ENCODE results near the gene NAV2.

The NAV2 gene

DNA sequence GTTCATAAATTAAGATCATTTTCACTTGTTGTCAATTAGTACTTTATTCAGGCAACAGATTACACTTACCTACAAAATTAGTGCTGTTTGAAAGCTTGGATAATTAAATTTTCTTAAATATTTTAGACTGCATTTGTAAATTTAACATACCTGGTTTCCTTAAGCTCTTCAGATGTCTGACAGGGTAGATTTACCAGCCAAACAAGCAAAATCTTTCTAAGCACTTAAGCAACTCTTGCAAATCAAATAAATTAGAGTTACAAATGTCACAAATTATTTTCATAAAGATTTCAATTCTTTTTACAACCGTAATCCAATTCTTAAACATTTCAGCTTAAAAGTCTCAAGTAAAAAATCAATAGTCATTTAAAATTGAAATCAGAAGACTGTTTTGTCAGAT, 317.8 kb downstream of the NAV2 start:
- DNase-seq, result no peak

DNA sequence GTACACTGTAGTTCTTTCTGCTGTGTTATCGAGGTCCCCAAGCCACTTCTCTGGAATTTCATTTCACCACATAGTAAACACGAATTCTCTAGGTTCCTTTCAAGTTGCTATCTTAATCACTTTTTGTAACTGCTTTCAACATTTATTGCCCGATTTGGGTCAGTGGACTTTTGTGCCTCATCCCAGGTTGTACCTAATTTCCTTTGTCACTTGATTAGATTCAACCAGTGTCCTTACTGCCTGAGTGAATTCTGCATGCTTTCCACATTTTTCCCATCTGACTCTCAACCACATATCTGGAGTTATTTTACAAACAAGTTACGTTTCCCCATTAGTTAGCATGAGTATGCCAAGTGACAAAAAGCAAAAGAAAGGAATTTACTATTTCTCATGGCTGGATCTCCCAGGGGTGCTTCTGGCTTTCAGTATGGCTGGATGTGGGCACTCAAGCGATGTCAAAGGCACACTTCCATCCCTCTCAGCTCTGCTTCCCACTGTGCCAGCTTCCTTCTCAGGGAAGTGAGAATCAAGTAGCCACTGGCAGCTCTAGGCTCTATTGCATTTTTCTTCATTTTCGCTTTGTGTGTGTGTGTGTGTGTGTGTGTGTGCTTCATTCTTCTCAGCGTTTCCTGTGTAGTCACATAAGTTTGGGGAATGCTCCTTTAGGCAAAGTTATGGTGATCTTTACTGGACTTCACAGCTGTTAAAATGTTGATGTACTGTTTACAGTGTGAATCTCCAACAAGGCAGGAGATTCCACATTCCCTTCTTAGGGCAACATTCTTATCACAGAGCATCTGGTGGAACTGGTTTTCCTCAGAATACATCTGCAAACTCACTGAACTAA, 318.7 kb downstream of the NAV2 start:
- no peak for DNase-seq

DNA sequence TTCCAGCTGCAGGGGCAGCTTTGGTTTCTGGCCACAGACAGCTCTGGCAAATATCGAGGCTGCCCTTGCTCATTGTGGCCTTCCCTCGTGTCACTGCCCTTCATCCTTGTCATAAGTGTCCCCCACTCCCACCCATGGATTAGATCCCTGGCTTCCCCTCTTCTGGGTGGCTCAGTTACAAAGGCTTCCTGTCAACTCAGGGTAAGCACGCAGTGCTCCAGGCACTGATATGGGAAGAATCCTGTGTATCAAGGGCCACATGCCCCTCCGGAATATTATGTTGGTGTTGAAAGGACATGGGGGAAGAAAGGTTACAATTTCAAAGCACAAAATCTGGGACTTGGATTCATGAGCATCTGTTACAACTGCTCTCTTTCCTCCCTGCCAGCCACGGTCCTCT, 319.5 kb downstream of the NAV2 start:
- DNase-seq, result no peak

DNA sequence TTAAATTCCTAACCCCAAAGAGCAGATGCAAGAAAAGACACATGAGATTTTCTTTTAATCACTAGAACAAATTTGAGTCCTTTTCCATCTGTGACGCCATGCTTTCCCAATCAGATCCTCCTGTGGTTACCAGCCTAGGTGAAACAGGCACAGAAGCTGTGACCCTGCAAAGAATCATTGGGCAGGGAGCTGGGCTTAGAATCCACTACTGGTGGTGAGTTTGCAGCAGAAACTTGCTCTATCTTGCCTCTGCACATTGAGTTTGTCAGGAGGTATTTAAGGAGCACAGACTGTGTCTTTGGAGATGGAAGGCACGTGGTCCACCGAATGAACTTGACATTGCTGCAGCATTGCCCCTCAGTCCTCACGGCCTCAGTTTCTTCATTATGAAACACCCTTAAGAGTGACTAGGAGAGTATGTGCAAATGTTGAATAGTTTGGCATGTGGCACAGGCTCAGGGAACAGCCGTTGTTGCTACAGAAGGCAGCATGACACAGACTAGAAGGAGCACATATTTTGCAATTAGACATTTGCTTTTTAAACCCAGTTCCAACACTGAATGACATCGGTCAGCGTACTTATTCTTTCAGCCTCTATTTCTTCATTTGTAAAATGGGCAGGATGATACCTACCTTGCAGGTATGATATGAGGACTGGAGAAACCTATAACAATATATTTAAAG, 320.1 kb downstream of the NAV2 start:
- no peak for DNase-seq

DNA sequence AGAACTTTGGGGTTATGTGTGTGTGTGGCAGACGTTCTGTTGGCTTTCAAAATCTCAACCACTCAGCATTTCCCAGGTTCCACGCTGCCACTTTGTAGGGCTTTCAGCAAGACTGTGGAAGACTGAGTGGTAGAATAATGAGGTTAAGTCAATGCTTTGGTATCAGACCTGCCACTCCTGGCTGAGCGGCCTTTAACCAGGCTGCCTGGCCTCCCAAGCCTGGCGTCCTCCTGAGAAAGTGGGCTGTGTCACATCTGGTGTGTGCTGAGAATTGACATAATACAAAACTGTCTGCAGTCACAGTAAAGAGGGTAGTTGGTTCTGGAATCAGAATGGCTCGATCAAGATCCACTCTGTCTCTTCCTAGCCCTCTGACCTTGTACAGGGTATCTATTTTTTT, 321.2 kb downstream of the NAV2 start:
- DNase-seq, result no peak

DNA sequence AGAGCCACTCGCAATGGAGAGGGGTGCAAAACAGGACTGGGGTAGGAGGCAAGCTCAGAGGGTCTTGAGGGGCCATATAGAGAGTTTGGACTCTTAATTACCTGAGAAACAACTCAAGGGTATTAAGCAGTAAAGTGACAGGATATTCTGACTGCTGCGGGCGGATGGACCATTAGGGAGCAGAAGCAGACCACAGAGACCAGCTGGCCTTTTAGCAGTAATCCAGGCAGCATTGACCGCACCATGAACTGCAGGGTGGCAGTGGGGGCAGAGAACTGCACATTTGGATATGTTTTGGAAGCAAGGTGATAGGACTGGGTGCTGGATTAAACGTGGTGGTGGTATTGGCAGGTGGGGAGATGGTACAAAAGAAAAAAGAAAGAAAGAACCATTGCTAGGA, 322.3 kb downstream of the NAV2 start:
- DNase-seq, result no peak

DNA sequence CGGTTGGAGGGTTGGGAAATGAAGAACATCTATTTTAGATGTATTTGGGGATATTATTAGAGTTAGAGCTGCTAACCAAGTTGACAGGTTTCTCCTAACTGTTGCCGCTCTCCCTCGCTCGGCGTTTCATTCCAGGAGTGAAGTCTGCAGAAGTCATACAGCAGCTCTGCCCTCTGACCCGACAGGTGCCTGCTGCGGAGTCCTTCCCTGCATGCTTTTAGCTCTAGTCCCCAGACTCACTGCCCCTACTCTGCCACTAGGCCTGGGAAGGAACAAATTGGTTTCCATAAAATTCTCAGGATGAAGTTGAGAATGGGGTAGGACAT, 322.7 kb downstream of the NAV2 start:
- no peak for DNase-seq

DNA sequence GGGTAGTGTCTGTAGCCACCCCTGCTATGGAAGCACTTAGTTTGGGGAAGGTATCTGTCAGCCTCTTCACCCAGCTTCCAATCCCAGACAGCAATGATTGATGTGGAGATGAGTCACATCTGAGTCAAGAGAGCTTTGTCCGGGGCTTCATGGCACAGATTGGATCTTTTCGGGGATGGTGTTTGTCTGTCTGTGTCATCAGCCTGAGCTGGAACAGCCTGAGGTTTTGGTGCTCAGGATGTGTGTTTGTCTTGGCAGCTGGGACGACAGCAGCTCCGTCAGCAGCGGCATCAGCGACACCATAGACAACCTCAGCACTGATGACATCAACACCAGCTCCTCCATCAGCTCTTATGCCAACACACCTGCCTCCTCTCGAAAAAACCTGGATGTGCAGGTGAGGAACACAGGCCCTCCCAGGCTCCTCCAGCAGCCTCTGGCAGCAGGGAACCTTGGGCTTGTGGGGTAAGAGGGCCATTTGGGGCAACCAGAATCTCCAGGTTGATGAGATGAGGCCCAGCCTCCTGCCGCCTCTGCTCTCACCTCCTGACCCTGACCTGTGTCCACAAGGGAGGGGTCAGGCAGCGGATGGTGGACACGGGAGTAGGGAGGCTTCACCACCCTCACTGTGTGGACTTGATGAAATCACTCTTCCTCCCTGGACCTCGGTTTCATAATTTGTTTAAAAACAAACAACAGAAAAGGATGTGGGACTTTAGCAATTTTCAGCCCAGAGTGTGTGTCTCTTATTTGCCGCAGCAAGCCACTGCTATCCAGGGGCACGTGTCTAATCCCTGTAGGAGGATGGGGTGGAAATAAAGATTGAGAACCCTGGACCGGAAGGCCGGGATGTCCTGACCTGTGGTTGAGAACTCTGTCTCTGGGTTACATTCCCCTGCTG, 323.3 kb downstream of the NAV2 start:
- DNase-seq, result no peak

DNA sequence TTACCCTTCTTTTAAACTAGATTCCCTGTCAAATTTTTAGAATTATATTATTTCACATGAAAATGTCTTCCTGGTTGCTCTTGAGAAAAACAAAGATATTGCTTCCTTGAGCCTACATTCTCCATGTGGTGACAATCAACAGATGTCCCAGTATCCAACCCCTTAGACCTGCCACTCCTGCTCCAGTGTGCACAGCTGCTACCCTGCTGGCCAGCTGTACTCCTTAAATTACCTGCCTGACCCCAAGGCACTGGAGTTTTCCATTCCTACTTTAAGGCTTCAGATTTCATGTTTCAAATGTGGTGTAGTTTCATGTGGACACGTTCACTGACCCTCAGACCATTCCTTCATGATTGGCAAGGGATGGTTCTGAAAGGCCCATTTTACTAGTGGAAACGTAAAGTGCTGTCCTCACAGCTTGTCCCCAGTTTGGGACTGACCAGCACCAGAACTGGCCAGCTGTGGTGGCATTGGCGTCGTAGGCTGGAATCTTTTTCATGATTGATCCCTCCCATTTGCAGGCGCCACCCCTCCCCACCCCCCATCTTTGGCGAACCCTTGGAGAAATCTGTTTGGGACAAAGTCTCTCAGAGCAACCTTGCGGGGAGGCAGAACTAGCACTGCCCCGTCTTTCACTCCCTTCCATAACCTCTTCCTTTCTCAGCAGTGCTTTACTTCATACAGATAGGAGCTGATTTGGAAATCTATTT, 324.1 kb downstream of the NAV2 start:
- no peak for DNase-seq

DNA sequence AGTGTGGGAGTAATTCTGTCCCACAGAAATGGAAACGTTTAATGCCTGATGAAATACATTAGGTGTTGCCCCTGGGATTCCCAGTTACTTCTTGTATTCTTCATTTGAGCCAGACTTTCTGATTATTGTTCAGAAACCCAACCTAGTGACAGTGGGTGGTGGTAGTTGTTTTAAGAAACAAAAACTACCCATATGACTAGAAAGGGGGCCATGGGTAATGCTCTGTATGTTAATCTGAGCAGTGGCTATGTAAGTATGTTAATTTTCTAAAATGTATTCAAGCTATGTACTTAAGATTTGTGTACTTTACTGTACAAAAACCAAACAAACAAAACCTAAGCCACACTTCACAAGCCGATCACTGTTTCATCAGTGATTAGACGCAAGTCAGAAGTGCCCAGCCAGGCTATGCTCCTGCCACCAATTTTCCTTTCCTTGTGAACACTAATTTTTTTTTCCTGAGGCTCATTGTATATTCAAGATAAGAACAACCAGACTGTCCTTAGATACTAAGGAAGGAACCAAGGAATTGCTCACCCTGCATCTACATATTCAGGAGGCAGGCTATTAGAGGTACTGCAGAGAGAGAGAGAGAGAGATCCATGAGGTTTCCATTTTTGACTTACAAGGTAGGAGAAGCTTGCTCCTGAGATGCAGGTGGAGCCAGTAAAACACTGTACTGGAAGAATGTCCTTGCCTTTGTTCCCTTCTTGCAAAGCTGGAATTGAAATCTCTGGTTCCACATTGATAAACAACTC, 324.9 kb downstream of the NAV2 start:
- no peak for DNase-seq

DNA sequence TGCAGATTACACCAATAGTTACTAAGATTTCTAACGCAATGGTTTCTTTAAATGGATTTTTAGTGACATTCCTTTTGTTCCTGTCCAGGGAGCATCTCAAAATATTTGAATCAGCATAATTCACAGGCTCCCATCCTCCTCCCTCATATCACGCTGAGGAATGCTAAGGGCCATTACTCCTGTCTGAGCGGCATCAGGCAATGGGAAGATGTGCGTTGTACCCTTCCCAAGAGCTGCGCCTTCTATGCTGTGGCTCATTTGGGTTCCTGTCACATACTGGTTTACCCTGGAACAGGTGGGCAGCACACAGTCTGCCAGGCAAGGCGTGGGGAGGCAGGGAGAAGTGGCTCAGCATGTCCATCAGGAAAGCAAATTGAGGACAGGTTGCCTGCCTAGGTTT, 325.8 kb downstream of the NAV2 start:
- no peak for DNase-seq

DNA sequence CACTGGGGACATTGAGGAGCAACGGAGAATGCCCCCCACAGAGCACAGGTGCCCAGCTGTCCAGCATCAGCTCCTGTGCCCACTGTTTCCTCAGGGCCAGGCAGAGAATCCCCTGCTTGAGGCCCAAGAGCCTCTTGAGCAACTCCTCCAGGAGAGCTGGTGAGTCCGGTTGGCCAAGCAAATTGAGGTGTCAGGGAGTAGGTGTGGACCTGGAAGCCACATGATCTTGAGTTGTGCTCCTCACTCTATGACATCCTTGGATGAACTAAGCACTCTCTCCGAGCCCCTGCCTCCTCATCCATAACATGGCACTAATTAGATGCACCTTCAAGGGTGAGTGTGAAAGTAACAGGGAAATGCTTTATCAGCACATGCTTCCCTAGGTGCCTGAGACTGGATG, 326.3 kb downstream of the NAV2 start:
- no peak for DNase-seq

DNA sequence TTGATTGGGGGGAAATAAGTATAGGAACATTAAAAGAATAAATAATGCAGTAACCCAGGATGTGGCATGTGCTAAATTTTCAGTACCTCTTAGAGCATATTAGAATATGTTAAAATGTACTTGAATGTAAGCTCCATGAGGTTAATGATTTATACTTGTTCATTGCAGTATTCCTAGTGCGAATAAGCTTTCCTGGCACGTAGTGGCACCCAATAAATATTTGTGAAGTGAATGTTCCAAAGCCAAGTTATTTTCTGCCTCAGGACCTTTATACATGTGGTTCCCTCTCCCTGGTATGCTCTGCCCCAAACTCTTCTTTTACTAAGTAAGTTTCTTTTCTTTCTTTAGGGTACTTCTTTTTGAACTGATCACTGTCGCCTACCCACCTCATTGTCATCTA, 328.9 kb downstream of the NAV2 start:
- no peak for DNase-seq

DNA sequence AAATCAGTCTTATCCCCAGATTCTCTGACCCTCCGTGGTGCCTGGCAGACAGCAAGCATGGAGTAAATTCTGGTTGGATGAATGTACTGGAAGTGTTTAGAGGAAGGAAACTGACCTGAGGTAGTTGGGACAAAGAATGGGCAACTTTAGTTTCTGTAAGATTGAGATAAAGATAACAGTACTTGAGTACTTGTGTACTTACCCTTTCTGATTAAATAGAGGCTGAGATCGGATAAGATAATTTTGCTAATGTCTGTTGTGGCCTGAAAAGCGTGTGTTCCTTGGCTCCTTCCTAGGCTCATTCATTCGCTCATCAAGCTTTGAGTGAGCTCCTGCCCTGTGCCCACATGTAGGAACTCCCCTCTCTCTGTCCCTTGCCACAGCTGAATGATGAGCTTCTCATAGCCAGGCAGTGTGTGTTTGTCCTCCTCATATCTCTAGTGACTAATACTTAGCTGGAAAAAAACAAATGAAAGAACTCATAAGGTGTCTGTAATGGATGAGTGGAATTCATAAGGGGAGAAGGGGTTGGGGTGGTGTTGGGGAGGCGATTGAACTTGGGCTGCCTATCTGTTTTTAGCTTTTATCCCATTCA, 329.5 kb downstream of the NAV2 start:
- DNase-seq, result no peak

DNA sequence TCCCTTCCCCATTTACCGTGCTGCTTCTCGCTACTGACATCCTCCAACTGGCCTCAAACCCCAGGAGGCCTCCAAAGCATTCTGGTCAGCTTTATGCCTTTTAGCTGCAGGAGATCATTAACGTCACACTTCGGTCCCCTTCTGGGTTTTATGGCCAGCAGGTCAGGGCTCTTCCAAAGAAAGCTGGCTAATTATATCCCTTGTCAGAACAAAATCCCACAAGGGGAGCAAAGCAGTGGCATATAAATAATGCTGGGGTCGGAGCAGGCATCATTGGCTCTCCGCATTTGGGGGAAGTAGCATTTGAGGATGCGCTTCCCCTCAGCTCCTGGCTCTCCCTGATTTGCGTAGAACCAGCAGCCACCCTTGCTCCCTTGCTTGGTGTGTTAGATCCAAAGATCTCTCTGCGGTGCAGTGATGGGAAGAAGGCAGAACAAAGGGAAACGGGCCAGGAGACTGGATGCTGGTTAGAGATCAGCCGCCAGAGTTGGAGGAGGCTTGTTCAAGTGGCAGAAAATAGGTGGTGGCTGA, 330.2 kb downstream of the NAV2 start:
- no peak for DNase-seq

DNA sequence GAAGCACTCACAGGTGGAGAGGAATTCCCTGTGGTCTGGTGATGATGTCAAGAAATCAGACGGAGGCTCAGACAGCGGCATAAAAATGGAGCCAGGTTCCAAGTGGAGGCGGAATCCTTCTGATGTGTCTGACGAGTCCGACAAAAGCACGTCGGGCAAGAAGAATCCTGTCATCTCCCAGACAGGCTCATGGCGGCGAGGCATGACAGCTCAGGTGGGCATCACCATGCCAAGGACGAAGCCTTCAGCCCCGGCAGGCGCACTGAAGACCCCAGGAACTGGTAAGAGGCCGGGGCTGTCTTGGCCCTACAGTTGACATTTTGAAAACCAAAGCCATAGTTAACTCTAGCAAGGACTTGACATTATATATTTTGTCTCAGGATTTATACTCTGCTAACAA, 331.4 kb downstream of the NAV2 start:
- DNase-seq, result no peak

DNA sequence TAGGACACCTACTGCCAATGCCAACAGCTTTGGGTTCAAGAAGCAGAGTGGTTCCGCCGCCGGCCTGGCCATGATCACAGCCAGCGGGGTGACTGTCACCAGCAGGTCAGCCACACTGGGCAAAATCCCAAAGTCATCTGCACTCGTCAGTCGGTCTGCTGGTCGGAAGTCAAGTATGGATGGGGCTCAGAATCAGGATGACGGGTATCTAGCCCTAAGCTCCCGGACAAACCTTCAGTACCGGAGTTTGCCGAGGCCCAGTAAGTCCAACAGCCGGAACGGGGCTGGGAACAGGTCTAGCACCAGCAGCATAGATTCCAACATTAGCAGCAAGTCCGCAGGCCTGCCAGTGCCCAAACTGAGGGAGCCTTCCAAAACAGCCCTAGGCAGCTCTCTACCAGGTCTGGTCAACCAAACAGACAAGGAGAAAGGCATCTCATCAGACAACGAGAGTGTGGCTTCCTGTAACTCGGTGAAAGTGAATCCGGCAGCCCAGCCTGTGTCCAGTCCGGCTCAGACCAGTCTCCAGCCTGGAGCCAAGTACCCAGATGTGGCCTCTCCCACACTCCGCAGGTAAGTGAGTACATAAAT, 332.6 kb downstream of the NAV2 start:
- no peak for DNase-seq

DNA sequence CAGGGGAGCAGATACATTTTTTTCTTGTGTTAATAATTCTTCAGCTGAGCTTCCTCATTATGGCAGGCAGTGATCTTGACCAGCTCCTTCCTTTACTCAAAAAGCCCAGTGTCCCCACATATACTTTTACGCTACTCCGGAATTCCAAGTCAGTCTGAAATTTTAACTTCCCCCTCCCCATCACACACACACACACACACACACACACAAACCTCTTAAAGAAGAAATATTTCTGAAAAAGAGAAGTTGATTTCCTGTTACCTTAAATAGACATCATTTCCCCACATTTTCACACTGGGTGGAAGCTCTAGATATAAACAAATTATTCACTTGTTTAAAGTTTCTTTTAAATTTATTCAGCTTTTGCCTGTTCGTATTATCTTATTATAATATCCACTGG, 333.8 kb downstream of the NAV2 start:
- DNase-seq, result no peak

DNA sequence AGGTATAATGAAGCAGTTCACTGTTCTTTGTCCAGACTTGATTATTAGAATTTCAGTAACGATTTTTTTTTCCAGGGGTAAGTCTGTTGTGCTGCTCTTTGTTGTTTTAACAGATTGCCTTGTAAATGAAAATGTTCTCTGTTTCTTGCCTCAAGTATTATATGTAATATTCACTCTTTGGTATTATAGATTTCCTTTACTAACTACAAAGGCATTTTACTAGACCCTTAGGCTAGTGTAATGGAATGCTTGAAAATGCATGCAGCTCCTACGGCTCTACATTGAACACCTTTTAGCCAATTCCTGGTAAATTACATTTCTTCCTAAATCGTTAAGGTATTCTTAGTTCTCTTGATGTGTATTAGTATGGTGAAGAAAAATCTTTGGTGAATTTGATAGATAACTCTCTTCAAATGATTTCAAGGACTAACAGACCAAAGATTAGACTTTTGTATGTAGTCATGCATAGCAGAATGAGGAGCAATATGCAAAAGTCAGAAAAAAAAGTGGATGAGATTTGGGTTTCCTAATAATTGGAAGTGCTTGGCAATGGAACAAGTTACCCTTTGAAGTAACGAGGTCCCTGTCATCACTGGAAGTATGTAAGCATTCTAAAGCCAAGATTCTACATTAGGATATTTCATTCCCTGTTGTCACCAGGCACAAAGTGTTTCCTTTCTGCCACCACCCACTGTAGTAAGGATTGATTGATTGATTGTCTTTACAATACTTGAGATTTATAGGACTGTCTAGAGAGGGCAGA, 334.6 kb downstream of the NAV2 start:
- DNase-seq, result no peak

DNA sequence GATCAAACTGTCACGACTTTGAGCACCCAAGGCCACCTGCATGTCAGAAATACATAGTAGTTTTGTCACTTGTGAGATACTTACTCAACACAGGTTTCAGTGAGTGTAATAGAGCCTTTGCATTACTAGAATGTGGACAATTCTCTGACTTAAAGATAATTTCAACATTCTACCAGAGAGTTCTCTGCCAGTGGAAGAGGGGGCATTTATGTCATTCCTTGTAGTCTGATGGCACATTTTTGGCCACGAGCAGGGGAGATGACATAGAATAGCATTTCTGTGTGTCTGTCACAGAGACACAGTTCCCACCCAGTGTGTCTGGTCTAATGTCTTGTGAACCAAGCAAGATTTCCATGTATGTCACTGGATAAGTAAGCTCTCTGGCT, 335.1 kb downstream of the NAV2 start:
- no peak for DNase-seq

DNA sequence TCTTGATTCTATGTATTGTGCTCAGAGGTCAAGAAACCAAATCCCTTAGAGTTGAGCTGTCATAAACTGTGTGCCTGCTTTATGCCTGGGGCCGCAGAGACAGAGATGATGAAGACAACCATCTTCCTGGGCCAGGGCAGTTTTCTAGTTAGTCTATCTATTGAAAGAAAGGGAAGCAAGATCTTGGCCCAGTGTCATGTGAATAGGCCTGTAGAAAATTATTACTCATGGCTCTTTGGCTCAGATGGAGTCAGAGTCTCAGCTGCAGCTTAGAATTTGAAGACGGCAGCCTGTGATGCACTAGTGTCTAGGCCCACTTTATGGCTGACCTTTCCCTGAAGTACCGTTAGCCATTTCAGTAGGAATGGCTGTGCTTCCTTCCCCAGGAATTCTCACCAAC, 335.6 kb downstream of the NAV2 start:
- DNase-seq, result no peak

Data from CD4-positive, alpha-beta T cell treated with Interleukin-10 for 1 hour (primary cell).